LNCAP (cell line): Measurements from ENCODE around the gene SMARCC1.

Source experiments
- TF ChIP-seq, protein P1 (sequence below): fragments of 450-650 bp; IDR thresholded peaks from 2 replicates; pipeline ENCODE4 v1.5.1; 2017; ENCODE audit warnings: mild to moderate bottlenecking

SMARCC1 gene

DNA sequence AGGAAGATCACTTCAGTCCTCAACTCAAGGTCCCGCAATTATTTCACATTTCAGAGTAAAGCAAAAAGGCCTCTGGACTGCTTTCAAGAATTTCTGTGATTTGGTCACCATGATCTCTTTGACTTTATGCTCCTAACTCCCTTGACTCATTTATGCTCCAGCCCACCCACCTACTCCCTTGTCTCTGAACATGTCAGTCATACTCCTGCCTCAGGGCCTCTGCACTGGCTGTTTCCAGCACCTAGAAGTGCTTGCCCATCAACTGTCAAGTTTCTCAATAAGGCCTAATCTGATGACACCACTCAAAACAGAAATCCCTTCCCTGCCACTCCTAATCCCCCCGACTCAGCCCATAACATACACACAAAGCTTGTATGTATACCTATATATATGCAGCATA, 166.9 kb downstream of the SMARCC1 start:
- TF ChIP-seq, protein P1, sequence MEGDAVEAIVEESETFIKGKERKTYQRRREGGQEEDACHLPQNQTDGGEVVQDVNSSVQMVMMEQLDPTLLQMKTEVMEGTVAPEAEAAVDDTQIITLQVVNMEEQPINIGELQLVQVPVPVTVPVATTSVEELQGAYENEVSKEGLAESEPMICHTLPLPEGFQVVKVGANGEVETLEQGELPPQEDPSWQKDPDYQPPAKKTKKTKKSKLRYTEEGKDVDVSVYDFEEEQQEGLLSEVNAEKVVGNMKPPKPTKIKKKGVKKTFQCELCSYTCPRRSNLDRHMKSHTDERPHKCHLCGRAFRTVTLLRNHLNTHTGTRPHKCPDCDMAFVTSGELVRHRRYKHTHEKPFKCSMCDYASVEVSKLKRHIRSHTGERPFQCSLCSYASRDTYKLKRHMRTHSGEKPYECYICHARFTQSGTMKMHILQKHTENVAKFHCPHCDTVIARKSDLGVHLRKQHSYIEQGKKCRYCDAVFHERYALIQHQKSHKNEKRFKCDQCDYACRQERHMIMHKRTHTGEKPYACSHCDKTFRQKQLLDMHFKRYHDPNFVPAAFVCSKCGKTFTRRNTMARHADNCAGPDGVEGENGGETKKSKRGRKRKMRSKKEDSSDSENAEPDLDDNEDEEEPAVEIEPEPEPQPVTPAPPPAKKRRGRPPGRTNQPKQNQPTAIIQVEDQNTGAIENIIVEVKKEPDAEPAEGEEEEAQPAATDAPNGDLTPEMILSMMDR, result no peak

DNA sequence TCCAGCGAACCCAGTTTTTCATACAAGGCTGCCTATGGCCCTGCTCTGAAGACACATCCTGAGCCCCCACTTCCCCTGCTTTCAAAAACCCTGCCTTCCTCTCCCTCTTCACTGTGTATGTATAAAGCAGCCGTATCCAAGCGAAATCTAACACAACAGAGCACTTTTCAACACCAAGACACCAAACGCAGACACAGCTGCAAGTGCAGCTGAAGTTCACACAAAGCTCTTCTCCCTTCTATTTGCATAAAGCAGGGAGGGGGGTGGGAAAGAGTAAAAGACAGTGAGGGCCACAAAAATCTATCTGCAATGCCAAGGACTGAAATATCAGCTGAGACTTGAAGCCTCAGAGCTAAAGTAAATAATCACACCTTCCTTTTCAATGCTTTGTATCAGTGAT, 168.0 kb downstream of the SMARCC1 start:
- TF ChIP-seq, protein P1, result no peak

DNA sequence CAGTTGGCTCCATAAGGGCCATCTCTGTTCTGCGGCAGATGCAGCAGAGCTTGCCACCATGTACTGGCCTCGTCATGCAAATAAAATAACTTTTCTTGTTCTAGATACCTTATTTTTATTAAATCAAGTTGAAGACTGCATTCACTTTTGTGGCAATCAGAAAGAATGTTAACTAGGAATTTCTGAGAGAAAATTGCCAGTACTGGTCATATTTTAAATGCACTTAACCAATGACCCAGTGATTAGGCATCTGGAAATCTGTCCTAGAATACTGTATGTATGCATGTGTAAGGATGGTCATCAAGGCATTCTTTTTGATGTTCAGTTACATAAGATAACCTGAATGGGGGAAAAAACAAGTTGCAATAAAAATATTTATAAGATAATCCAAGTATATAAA, 168.8 kb downstream of the SMARCC1 start:
- TF ChIP-seq, protein P1, result no peak

- TF ChIP-seq, protein P1, result no peak
These were observed 169.5 kb downstream of the SMARCC1 start for GRCh38 chr3:47612178-47612577.

DNA sequence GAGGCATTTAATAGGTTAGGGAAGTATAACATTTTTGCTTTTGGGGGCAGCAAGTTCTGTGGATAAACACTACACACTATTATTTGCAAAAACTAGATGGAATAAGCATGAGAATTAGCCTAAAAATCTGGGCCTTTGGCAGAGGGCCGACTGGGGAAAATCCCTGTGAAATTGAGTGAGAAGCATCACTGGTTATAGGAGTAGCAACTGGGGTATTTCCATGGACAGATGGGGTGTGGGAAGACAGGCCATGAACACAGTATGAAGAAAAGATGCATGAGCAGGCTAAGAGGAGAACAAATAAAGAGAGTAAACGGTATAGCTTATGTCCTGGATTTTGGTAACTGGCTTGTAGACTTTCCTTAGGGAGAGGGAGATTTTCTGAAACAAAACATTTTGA, 170.1 kb downstream of the SMARCC1 start:
- TF ChIP-seq, protein P1, result no peak

DNA sequence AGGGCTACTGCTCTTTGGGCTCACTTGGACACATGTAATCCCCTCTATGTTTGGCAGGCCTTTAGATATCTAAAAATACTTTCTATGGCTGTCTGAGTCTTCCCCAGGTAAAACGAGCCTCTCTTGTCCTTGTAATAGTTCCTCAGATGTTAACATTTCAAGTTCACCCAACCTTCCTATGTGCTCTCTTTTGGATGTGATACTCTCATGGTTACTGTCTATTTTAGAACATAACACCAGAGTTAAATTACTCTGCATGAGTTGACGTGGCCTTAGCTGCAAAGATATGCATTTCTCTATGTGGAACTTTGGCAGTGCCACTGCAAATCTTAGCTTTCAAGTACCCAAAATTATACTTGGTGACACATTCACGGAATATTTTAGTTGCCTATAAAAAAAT, 171.1 kb downstream of the SMARCC1 start:
- TF ChIP-seq, protein P1, result no peak

DNA sequence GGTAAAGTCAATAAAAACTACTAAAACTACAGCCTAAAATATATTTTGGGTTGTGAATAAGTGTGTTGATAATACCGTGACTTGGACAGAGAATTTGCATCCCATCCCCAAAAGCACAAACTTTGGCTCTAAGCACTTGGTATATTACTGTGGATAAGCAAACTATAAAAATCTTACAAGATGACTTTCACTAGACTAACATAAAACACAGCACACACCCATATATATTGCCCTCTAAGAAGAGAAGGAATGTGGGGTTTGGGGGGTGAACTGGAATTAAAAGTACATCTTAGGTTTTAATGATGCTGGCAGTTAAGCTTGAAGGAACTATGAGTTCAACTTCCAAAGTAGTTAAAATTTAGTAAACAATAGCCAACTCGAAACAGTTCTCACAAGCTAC, 174.4 kb downstream of the SMARCC1 start:
- TF ChIP-seq, protein P1, result no peak

GRCh38 chr3:47606165-47606564, 175.5 kb downstream of the SMARCC1 start:
- TF ChIP-seq, protein P1, result no peak
